Measurements from ENCODE around the gene CARD9. TPM values are rescaled to one million over a fixed set of nuclear protein-coding genes. Genes with fewer than 3 reads are reported as not detected.

The CARD9 gene
- total RNA-seq, 1 experiment from 2014 or later = 1.1 TPM

DNA sequence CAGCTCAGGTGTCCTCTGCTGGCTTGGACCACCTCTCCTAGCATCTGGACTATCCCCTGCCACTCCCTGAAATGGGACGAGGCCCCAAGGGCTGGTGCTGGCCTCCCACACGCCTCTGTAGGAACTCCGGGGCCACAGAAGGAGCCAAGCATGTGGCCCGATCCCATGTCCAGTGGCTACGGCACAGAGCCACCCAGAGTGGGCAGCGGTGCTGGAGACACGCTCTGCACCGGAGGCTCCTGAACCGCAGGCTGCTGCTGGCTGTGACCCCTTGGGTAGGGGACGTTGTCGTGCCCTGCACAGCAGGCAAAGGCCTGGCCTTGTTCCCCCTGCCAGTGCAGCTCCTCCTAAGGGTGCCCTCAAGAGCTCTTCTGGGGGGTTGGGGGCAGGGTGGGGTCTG is 6.4 kb upstream of the CARD9 start:
- no peak overlapping the region for H3K9ac ChIP-seq (ENCODE audit: low read length)
- DNase-seq (no peak), ATAC-seq (no peak)
- H3K36me3 ChIP-seq (ENCODE audit: low read depth, low read length) = no peaks in the 10 kb centered on the region
- H3K4me2 ChIP-seq (ENCODE audit: low read length) = no peak overlapping the region
- TF ChIP-seq, protein P1, sequence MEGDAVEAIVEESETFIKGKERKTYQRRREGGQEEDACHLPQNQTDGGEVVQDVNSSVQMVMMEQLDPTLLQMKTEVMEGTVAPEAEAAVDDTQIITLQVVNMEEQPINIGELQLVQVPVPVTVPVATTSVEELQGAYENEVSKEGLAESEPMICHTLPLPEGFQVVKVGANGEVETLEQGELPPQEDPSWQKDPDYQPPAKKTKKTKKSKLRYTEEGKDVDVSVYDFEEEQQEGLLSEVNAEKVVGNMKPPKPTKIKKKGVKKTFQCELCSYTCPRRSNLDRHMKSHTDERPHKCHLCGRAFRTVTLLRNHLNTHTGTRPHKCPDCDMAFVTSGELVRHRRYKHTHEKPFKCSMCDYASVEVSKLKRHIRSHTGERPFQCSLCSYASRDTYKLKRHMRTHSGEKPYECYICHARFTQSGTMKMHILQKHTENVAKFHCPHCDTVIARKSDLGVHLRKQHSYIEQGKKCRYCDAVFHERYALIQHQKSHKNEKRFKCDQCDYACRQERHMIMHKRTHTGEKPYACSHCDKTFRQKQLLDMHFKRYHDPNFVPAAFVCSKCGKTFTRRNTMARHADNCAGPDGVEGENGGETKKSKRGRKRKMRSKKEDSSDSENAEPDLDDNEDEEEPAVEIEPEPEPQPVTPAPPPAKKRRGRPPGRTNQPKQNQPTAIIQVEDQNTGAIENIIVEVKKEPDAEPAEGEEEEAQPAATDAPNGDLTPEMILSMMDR (conservative IDR thresholded peaks at IDR 0.05; ENCODE audit: low read depth, low read length) = no peak
- TF ChIP-seq EZH2 (IDR thresholded peaks at IDR 0.05; ENCODE audit: low read length, unreplicated experiment) (no peak), EZH2phosphoT487 (IDR thresholded peaks at IDR 0.05; ENCODE audit: borderline replicate concordance, low read length) (no peak)
- no peaks in the 10 kb centered on the region for H3K9me3 ChIP-seq (ENCODE audit: low read length)
- no peak overlapping the region for H2AFZ ChIP-seq (ENCODE audit: low read length)
- H4K20me1 ChIP-seq (ENCODE audit: low read length) = no peaks in the 10 kb centered on the region
- no peaks in the 10 kb centered on the region for H3K4me1 ChIP-seq (ENCODE audit: insufficient read depth, low read length)
- H3K27me3 ChIP-seq (ENCODE audit: low read length) = no peaks in the 10 kb centered on the region
- intact Hi-C loops (cut with micrococcal nuclease) = no loop called here
- no peaks in the 10 kb centered on the region for H3F3A ChIP-seq (ENCODE audit: low read length, unreplicated experiment)
- H3K4me3 ChIP-seq (ENCODE audit: low read length) = no peak overlapping the region
- no peak overlapping the region for H3K27ac ChIP-seq (ENCODE audit: low read length)
- no peaks in the 10 kb centered on the region for H3K9me2 ChIP-seq (replicated peaks; ENCODE audit: low read length)
- no peaks in the 10 kb centered on the region for H3K79me2 ChIP-seq (ENCODE audit: low read length)
- ChIA-PET CTCF (no interaction called here), POLR2A (ENCODE audit: unreplicated experiment) (interaction anchor here (0.5 kb wide), 1 partner anchor 104 kb away, joined by 3 read pairs; no protein-coding TSS in a partner anchor)
- no TSS peak for BruUV-seq (replicated peaks)

DNA sequence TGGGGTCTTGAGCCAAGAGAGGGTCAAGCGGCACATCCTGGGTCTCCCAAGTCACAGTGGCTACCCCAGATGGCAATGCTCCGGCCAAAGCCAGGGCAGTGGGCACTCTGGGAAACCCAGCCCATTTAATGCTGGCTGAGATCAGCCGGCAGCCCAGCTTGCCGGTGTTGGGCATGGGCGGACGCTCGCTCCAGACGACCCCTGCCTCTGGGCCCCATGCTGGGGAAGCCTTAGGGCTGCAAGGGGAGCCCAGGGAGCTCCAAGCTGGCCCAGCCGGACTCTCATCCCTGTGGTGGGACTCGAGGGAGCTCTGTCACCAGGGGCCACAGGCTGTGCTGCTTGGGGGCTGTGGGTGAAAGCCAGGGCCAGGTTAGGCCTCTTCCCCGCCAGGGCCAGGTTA is 5.9 kb upstream of the CARD9 start:
- no peak overlapping the region for H3K4me3 ChIP-seq (ENCODE audit: low read length)
- intact Hi-C loops (cut with micrococcal nuclease) = no loop called here
- no peaks in the 10 kb centered on the region for H3K79me2 ChIP-seq (ENCODE audit: low read length)
- H3K36me3 ChIP-seq (ENCODE audit: low read depth, low read length) = no peaks in the 10 kb centered on the region
- no peaks in the 10 kb centered on the region for H3K4me1 ChIP-seq (ENCODE audit: insufficient read depth, low read length)
- no peaks in the 10 kb centered on the region for H3K9me2 ChIP-seq (replicated peaks; ENCODE audit: low read length)
- no peak for TF ChIP-seq EZH2 (IDR thresholded peaks at IDR 0.05; ENCODE audit: low read length, unreplicated experiment)
- no peak for TF ChIP-seq EZH2phosphoT487 (IDR thresholded peaks at IDR 0.05; ENCODE audit: borderline replicate concordance, low read length)
- TF ChIP-seq, protein P1 (conservative IDR thresholded peaks at IDR 0.05; ENCODE audit: low read depth, low read length) = no peak
- no peak overlapping the region for H3K27ac ChIP-seq (ENCODE audit: low read length)
- H3K4me2 ChIP-seq (ENCODE audit: low read length) = no peak overlapping the region
- DNase-seq (no peak), ATAC-seq (no peak)
- H3F3A ChIP-seq (ENCODE audit: low read length, unreplicated experiment) = no peaks in the 10 kb centered on the region
- ChIA-PET CTCF (no interaction called here), POLR2A (ENCODE audit: unreplicated experiment) (interaction anchor here (0.5 kb wide), 1 partner anchor 104 kb away, joined by 3 read pairs; no protein-coding TSS in a partner anchor)
- H3K9ac ChIP-seq (ENCODE audit: low read length) = no peak overlapping the region
- no TSS peak for BruUV-seq (replicated peaks)
- H3K27me3 ChIP-seq (ENCODE audit: low read length) = no peaks in the 10 kb centered on the region
- no peak overlapping the region for H2AFZ ChIP-seq (ENCODE audit: low read length)
- no peaks in the 10 kb centered on the region for H4K20me1 ChIP-seq (ENCODE audit: low read length)
- H3K9me3 ChIP-seq (ENCODE audit: low read length) = no peaks in the 10 kb centered on the region

DNA sequence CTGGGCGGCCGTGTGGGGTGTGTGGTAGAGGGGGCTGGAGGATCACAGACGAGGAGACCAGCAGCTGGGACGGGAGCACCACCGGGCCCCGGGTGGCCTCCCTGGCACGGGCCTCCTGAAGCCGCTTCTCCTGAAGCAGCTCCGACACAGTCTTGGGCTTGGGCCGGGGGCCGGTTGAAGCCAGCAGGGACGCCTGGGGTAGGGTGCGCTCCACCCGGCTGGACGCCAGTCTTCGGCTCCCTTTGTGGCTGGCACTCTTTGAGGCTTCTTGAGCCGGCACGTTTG is 5.5 kb upstream of the CARD9 start:
- Histone ChIP-seq H3K27me3 (ENCODE audit: low read length) (no peaks in the 10 kb centered on the region), H3K36me3 (ENCODE audit: low read depth, low read length) (no peaks in the 10 kb centered on the region), H3K9me3 (ENCODE audit: low read length) (no peaks in the 10 kb centered on the region), H4K20me1 (ENCODE audit: low read length) (no peaks in the 10 kb centered on the region), H3K9me2 (replicated peaks; ENCODE audit: low read length) (no peaks in the 10 kb centered on the region), H3K4me3 (ENCODE audit: low read length) (no peak overlapping the region), H3K4me1 (ENCODE audit: insufficient read depth, low read length) (no peaks in the 10 kb centered on the region), H3F3A (ENCODE audit: low read length, unreplicated experiment) (no peaks in the 10 kb centered on the region), H3K27ac (ENCODE audit: low read length) (no peak overlapping the region), H2AFZ (ENCODE audit: low read length) (no peak overlapping the region), H3K79me2 (ENCODE audit: low read length) (no peaks in the 10 kb centered on the region), H3K4me2 (ENCODE audit: low read length) (no peak overlapping the region), H3K9ac (ENCODE audit: low read length) (no peak overlapping the region)
- POLR2A ChIA-PET (ENCODE audit: unreplicated experiment) = no interaction called here
- DNase-seq (no peak), ATAC-seq (no peak)
- intact Hi-C loops (cut with micrococcal nuclease) = no loop called here
- CTCF ChIA-PET = no interaction called here
- TF ChIP-seq EZH2 (IDR thresholded peaks at IDR 0.05; ENCODE audit: low read length, unreplicated experiment) = no peak
- no peak for TF ChIP-seq EZH2phosphoT487 (IDR thresholded peaks at IDR 0.05; ENCODE audit: borderline replicate concordance, low read length)
- BruUV-seq (replicated peaks) = no TSS peak
